Panc1 (cell line): ENCODE data around the gene POLDIP2. TPM values are rescaled to one million over a fixed set of nuclear protein-coding genes. Genes with fewer than 3 reads are reported as not detected.
A peak's percentile ranks its signal among the peaks of the same experiment; 100 is the strongest.

Experiments used
- ATAC-seq: fragments of 200-7000 bp; cut with Tn5 transposase; 2 replicates; pipeline ENCODE4 v1.9.1; 2020; ENCODE audit warnings: mild to moderate bottlenecking, moderate library complexity
- BruUV-seq: library from RNA; stranded (reverse); fragments of 400-500 nt; replicated peaks from 2 replicates; lab custom pipeline; 2021; lab: Mats Ljungman, UMichigan
- CTCF ChIA-PET: fragments of 300-600 bp; sonication (Branson Sonifier 250); formaldehyde crosslinking; loops from one replicate; lab custom pipeline; 2022; ENCODE audit warnings: antibody characterized with exemption; lab: Charles Lee
- POLR2A ChIA-PET: fragments of 300-600 bp; sonication (Branson Sonifier 250); formaldehyde crosslinking; loops from one replicate; lab custom pipeline; 2022; ENCODE audit warnings: antibody characterized with exemption; lab: Charles Lee
- DNase-seq: peaks from one replicate; pipeline ENCODE4 v3.0.0-alpha.2; 2010; ENCODE audit warnings: low read depth, low spot score
- H3K27ac ChIP-seq: 2 replicates; pipeline ENCODE4 v1.5.1; 2011; ENCODE audit warnings: mild to moderate bottlenecking, low read length, inconsistent platforms
- H3K27me3 ChIP-seq: fragments of 200-500 bp; sonication (Bioruptor generic); 2 replicates; pipeline ENCODE4 v1.6.0; 2014; ENCODE audit warnings: low read length, inconsistent platforms; ENCODE audit not compliant: control insufficient read depth, insufficient read depth
- H3K36me3 ChIP-seq: fragments of 200-500 bp; sonication (Bioruptor generic); 2 replicates; pipeline ENCODE4 v1.5.1; 2014; ENCODE audit warnings: inconsistent platforms, mild to moderate bottlenecking, low read length, moderate library complexity; ENCODE audit not compliant: control insufficient read depth, insufficient read depth
- H3K4me1 ChIP-seq: 2 replicates; pipeline ENCODE4 v1.5.1; 2011; ENCODE audit warnings: inconsistent platforms, mild to moderate bottlenecking, low read length, moderate library complexity; ENCODE audit not compliant: control insufficient read depth, insufficient read depth
- H3K4me3 ChIP-seq, 2 experiments: 2 replicates each; pipeline ENCODE4 v1.5.1; 2011 to 2012; ENCODE audit warnings: low read depth in 2 of 2, low read length in 2 of 2, mild to moderate bottlenecking in 2 of 2, inconsistent platforms in 1 of 2, moderate library complexity in 1 of 2
- H3K9me3 ChIP-seq: fragments of 200-500 bp; sonication (Bioruptor generic); 2 replicates; pipeline ENCODE4 v1.5.1; 2014; ENCODE audit warnings: low read depth, mild to moderate bottlenecking, inconsistent platforms, low read length, moderate library complexity; ENCODE audit not compliant: control insufficient read depth, insufficient read depth
- POLR2AphosphoS5 ChIP-seq: IDR thresholded peaks from 2 replicates; pipeline ENCODE4 v1.6.1; 2012; ENCODE audit warnings: mild to moderate bottlenecking, low read depth, low read length, moderate library complexity
- SIN3A ChIP-seq: IDR thresholded peaks from 2 replicates; pipeline ENCODE4 v1.6.1; 2012; ENCODE audit warnings: low read depth, mild to moderate bottlenecking, low read length, moderate library complexity, borderline replicate concordance; ENCODE audit not compliant: insufficient read depth
- TCF7L2 ChIP-seq: IDR thresholded peaks from 2 replicates; pipeline ENCODE4 v1.6.1; 2011; ENCODE audit warnings: mild to moderate bottlenecking, low read depth, low read length, inconsistent platforms
- in situ Hi-C: cut with HindIII; loops from 2 replicates; pipeline ENCODE4 v1.10.0; 2016; ENCODE audit warnings: low sequenced_read_pairs, low pct_unique_long_range_greater_than_20kb
- intact Hi-C: fragments of 100-400 bp; cut with micrococcal nuclease; formaldehyde crosslinking; loops from one replicate; pipeline ENCODE4 v1.10.0; 2022; ENCODE audit not compliant: unreplicated experiment
- total RNA-seq: library from RNA; stranded (reverse); gene quantifications from one replicate; pipeline ENCODE4 v1.2.1, GENCODE V29; 2021; ENCODE audit not compliant: unreplicated experiment
- TF ChIP-seq, protein P1 (sequence below): fragments of 450-650 bp; IDR thresholded peaks from 2 replicates; pipeline ENCODE4 v1.5.1; 2017; ENCODE audit warnings: mild to moderate bottlenecking
- TF ChIP-seq, protein P2 (sequence below), 2 experiments: IDR thresholded peaks; 2 replicates each; pipeline ENCODE4 v1.6.1; 2011 to 2012; ENCODE audit warnings: low read depth in 2 of 2, control low read depth in 1 of 2, low read length in 1 of 2, mild to moderate bottlenecking in 1 of 2, moderate library complexity in 1 of 2; ENCODE audit not compliant: insufficient read depth in 1 of 2

Gene POLDIP2
- total RNA-seq, 1 experiment from 2014 or later, result 175 TPM

DNA sequence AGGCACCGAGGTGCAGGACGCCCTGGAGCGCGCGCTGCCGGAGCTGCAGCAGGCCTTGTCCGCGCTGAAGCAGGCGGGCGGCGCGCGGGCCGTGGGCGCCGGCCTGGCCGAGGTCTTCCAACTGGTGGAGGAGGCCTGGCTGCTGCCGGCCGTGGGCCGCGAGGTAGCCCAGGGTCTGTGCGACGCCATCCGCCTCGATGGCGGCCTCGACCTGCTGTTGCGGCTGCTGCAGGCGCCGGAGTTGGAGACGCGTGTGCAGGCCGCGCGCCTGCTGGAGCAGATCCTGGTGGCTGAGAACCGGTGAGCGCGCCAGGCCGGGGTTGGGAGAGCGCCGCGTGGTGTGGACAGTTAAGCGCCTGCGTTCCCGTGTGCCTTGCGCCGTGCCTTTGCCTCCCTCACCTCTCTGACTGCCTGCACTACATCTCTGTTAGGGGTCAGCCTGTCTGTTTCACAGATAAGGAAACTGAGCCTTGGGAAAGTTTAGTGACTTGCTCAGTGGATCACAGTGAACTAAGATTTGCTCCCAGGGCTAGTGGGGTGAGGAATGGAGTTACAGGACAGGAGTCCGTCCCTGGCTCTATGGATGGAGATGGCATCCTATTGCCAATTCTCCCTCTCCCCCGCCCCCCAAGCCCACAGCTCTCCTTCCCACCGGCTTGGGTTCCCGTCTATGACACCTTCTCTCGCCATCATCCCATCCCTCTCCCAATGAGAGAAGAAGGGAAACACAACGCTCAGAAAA, 15.0 kb upstream of the POLDIP2 start:
- Histone ChIP-seq H3K4me3 (peak overlapping the region; percentile 65 to 93), H3K27me3 (no peaks in the 10 kb centered on the region), H3K4me1 (peaks cover 27% of the 10 kb centered on the region), H3K9me3 (no peaks in the 10 kb centered on the region), H3K36me3 (no peaks in the 10 kb centered on the region), H3K27ac (no peak overlapping the region)
- ChIA-PET CTCF (no interaction called here), POLR2A (interaction anchor here (0.7 kb wide), 1 partner anchor 103 kb away, joined by 5 read pairs; no protein-coding TSS in a partner anchor)
- ATAC-seq, result peak; percentile 30
- TF ChIP-seq TCF7L2 (no peak), POLR2AphosphoS5 (no peak), SIN3A (no peak)
- TF ChIP-seq, protein P1, sequence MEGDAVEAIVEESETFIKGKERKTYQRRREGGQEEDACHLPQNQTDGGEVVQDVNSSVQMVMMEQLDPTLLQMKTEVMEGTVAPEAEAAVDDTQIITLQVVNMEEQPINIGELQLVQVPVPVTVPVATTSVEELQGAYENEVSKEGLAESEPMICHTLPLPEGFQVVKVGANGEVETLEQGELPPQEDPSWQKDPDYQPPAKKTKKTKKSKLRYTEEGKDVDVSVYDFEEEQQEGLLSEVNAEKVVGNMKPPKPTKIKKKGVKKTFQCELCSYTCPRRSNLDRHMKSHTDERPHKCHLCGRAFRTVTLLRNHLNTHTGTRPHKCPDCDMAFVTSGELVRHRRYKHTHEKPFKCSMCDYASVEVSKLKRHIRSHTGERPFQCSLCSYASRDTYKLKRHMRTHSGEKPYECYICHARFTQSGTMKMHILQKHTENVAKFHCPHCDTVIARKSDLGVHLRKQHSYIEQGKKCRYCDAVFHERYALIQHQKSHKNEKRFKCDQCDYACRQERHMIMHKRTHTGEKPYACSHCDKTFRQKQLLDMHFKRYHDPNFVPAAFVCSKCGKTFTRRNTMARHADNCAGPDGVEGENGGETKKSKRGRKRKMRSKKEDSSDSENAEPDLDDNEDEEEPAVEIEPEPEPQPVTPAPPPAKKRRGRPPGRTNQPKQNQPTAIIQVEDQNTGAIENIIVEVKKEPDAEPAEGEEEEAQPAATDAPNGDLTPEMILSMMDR, result no peak
- TF ChIP-seq, protein P2, sequence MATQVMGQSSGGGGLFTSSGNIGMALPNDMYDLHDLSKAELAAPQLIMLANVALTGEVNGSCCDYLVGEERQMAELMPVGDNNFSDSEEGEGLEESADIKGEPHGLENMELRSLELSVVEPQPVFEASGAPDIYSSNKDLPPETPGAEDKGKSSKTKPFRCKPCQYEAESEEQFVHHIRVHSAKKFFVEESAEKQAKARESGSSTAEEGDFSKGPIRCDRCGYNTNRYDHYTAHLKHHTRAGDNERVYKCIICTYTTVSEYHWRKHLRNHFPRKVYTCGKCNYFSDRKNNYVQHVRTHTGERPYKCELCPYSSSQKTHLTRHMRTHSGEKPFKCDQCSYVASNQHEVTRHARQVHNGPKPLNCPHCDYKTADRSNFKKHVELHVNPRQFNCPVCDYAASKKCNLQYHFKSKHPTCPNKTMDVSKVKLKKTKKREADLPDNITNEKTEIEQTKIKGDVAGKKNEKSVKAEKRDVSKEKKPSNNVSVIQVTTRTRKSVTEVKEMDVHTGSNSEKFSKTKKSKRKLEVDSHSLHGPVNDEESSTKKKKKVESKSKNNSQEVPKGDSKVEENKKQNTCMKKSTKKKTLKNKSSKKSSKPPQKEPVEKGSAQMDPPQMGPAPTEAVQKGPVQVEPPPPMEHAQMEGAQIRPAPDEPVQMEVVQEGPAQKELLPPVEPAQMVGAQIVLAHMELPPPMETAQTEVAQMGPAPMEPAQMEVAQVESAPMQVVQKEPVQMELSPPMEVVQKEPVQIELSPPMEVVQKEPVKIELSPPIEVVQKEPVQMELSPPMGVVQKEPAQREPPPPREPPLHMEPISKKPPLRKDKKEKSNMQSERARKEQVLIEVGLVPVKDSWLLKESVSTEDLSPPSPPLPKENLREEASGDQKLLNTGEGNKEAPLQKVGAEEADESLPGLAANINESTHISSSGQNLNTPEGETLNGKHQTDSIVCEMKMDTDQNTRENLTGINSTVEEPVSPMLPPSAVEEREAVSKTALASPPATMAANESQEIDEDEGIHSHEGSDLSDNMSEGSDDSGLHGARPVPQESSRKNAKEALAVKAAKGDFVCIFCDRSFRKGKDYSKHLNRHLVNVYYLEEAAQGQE (IDR thresholded peaks at IDR 0.05; ENCODE audit: insufficient read depth in 1 of 2, low read depth in 2 of 2, low read length in 1 of 2), result 0 out of 4 replicates have a peak, but pooled peaks of 1 of the 2 experiments have one; percentile 8
- in situ Hi-C loops (no loop called here), intact Hi-C loops (no loop called here)
- DNase-seq, result no peak
- BruUV-seq, result no TSS peak

GRCh38 chr17:28371245-28372202, 14.2 kb upstream of the POLDIP2 start, which contains the start of gene SARM1:
Gene SARM1 (plus strand): TSS chr17:28371694. CDS start chr17:28372033, 339 bp downstream.
- no peaks in the 10 kb centered on the region for H3K36me3 ChIP-seq
- peak within 1 kb of the TSS; percentile 84 for H3K27ac ChIP-seq
- no TSS peak for BruUV-seq
- H3K4me3 ChIP-seq, result peak within 1 kb of the TSS; percentile 65 to 93
- TF ChIP-seq TCF7L2 (peak; percentile 88), SIN3A (0 out of 2 replicates have a peak, but pooled peaks have one; percentile 43)
- TF ChIP-seq, protein P2 (IDR thresholded peaks at IDR 0.05; ENCODE audit: insufficient read depth in 1 of 2, low read depth in 2 of 2, low read length in 1 of 2), result 0 out of 4 replicates have a peak, but pooled peaks of 1 of the 2 experiments have one; percentile 30
- TF ChIP-seq, protein P1, result no peak
- CTCF ChIA-PET, result interaction anchor here (0.7 kb wide), 1 partner anchor 44 kb away, joined by 5 read pairs; no protein-coding TSS in a partner anchor
- no peaks in the 10 kb centered on the region for H3K9me3 ChIP-seq
- ATAC-seq, result peak; percentile 93
- H3K27me3 ChIP-seq, result no peaks in the 10 kb centered on the region
- intact Hi-C loops (no loop called here), in situ Hi-C loops (no loop called here)
- peaks cover 27% of the 10 kb centered on the region for H3K4me1 ChIP-seq
- POLR2A ChIA-PET, result interaction anchor here (0.6 to 0.7 kb wide), 2 partner anchors 104 to 163 kb away, joined by 5 to 6 read pairs; no protein-coding TSS in a partner anchor
- peak; percentile 30 for DNase-seq
